Adrenal gland (tissue), 19 donors: Measurements from ENCODE around the gene ZNF416. TPM values are rescaled to one million over a fixed set of nuclear protein-coding genes. Genes with fewer than 3 reads are reported as not detected.

Source experiments
- DNase-seq, 7 donors: peaks; one replicate each; pipeline ENCODE4 v3.0.0-alpha.2; 2019 to 2020
- H3K27ac ChIP-seq, 5 donors: fragments of 200-600 bp; sonication (generic) in 4 of 5; 1 replicate in 3 of 5; 2 replicates in 2 of 5; pipeline versions ENCODE4 v1.5.1 to v1.8.0; 2016 to 2020; ENCODE audit warnings: mild to moderate bottlenecking in 1 of 5
- H3K27me3 ChIP-seq: fragments of 200-600 bp; 2 replicates; pipeline ENCODE4 v1.8.0; 2021
- H3K36me3 ChIP-seq, 2 donors: fragments of 200-600 bp; replicated peaks in 1 of 2; 1 replicate in 1 of 2; 2 replicates in 1 of 2; pipeline versions ENCODE4 v1.5.1 to v1.8.0; 2018 to 2022
- H3K4me1 ChIP-seq, 2 donors: fragments of 200-600 bp; replicated peaks in 1 of 2; 1 replicate in 1 of 2; 2 replicates in 1 of 2; pipeline versions ENCODE4 v1.5.1 to v1.8.0; 2018 to 2021
- H3K4me3 ChIP-seq, 4 donors: fragments of 200-600 bp; sonication (generic) in 3 of 4; one replicate each; pipeline ENCODE4 v1.5.1; 2016 to 2018
- H3K9me3 ChIP-seq, 3 donors: fragments of 200-600 bp; sonication (generic) in 1 of 3; replicated peaks in 1 of 3; 1 replicate in 2 of 3; 2 replicates in 1 of 3; pipeline versions ENCODE4 v1.5.1 to v1.8.0; 2016 to 2021
- CTCF ChIP-seq, 6 experiments: fragments of 450-650 bp in 4 of 6; fragments of 200-600 bp in 2 of 6; sonication (generic) in 1 of 6; IDR thresholded peaks; 1 replicate in 5 of 6; 2 replicates in 1 of 6; pipeline versions ENCODE4 v1.5.1 to v1.8.0; 2016 to 2021; ENCODE audit warnings: antibody characterized with exemption in 6 of 6, mild to moderate bottlenecking in 2 of 6, moderate library complexity in 1 of 6
- POLR2A ChIP-seq, 2 donors: fragments of 450-650 bp; IDR thresholded peaks; one replicate each; pipeline ENCODE4 v1.6.1; 2017; ENCODE audit warnings: antibody characterized with exemption in 2 of 2, mild to moderate bottlenecking in 2 of 2, moderate library complexity in 1 of 2
- WGBS, 4 donors: extraction: QIAGEN DNeasy Blood & Tissue Kit in 2 of 4; methylation state at CpG; one replicate each; pipeline versions ENCODE4 v1.1.5 to v1.1.7; 2013 to 2017; 5-methylcytosine and 5-hydroxymethylcytosine counted together
- intact Hi-C, 2 donors: fragments of 100-400 bp; cut with DNase I; formaldehyde crosslinking; loops; one replicate each; pipeline versions ENCODE4 v1.14.1 to v1.15.0; 2022 to 2023
- long read RNA-seq, 10 donors: library from polyadenylated mRNA in 3 of 10; unstranded in 2 of 10; stranded (forward) in 1 of 10; transcript quantifications; one replicate each; pipeline ENCODE4 v2.0.0 and lab custom pipeline, GENCODE V29; 2021 to 2026
- polyA plus RNA-seq, 3 donors: library from polyadenylated mRNA; stranded (reverse); fragments of 200-250 nt in 2 of 3; fragments of 350-450 nt in 1 of 3; fragmentation: Illumina TruSeq in 1 of 3; extraction: RNeasy Lipid Tissue Mini Kit (QIAGEN cat#74804) in 1 of 3; gene quantifications; one replicate each; pipeline ENCODE4 v1.2.3, GENCODE V29; 2013 to 2014
- total RNA-seq, 9 donors: library from RNA; depleted of rRNA in 4 of 9; stranded (reverse); fragments of >200 nt in 4 of 9; fragments of 120-200 nt in 1 of 9; fragmentation: NEBNext Ultra II Directional in 1 of 9; extraction: Animal tissue kit (Norgen Biotek cat#: 25700) in 1 of 9; gene quantifications; one replicate each; pipeline versions ENCODE4 v1.1.0 to v1.2.4, GENCODE V29; 2013 to 2023
- donor health status: healthy with polysubstance abuse.
- donor health status: Bipolar disorder and iron deficiency.
- donor health status: DM: yes; HTN: yes; CAD: no.
- donor health status: DM: no; HTN: no; CAD: no.
- donor health status: DM: no; HTN: no; CAD: no.
- donor health status: DM: yes; HTN: yes; CAD: no.

The ZNF416 gene
- 1 to 10 TPM; 2.1 to 7.9 (median 5.8) TPM for total RNA-seq
- 1 to 10 TPM; 1.9 to 5.3 (median 2.3) TPM for polyA plus RNA-seq
- long read RNA-seq, donor 1, partial matches to known transcripts, result 5 of 6 reads
- long read RNA-seq, donor 1, other reads (novel, unspliced or antisense), result 0 of 6 reads
- long read RNA-seq, donor 2, partial matches to known transcripts, result 0 of 1 reads
- long read RNA-seq, donor 2, other reads (novel, unspliced or antisense), result 0 of 1 reads
- long read RNA-seq, donor 3, partial matches to known transcripts, result 0 of 1 reads
- long read RNA-seq, donor 3, other reads (novel, unspliced or antisense), result 0 of 1 reads
- long read RNA-seq, donor 4, partial matches to known transcripts, result 0 of 1 reads
- long read RNA-seq, donor 4, other reads (novel, unspliced or antisense), result 0 of 1 reads
- long read RNA-seq, donor 5, transcript ZNF416-201 (4 exons, 2,561 nt), result major isoform, 7 of 8 reads
- long read RNA-seq, donor 5, partial matches to known transcripts, result 1 of 8 reads
- long read RNA-seq, donor 5, other reads (novel, unspliced or antisense), result 0 of 8 reads
- long read RNA-seq, donor 6, partial matches to known transcripts, result 0 of 4 reads
- long read RNA-seq, donor 6, other reads (novel, unspliced or antisense), result 0 of 4 reads
- long read RNA-seq, donor 7, result 0 reads
- long read RNA-seq, donor 8, partial matches to known transcripts, result 0 of 1 reads
- long read RNA-seq, donor 8, other reads (novel, unspliced or antisense), result 0 of 1 reads
- long read RNA-seq, donor 9, partial matches to known transcripts, result 0 of 1 reads
- long read RNA-seq, donor 9, other reads (novel, unspliced or antisense), result 0 of 1 reads
- long read RNA-seq, donor 10, partial matches to known transcripts, result 0 of 2 reads
- long read RNA-seq, donor 10, other reads (novel, unspliced or antisense), result 0 of 2 reads

- peak; percentile 98 to 99 (median 98) for DNase-seq
- peak within 1 kb of the TSS; percentile 33 to 99 (median 66) for H3K4me3 ChIP-seq
- WGBS, 4 donors, result 1% methylated on average over 16 to 62 of the region's 62 CpGs
- peaks cover 0 to 39% (median 0%) of the 10 kb centered on the region in 3 donors for H3K9me3 ChIP-seq
- TF ChIP-seq POLR2A (IDR thresholded peaks at IDR 0.05) (no peak), CTCF (IDR thresholded peaks at IDR 0.05) (peak in 1 of 6 experiments; percentile 30)
- H3K27me3 ChIP-seq, result no peaks in the 10 kb centered on the region
- intact Hi-C loops, result no loop called here
- H3K36me3 ChIP-seq, result peaks cover 0 to 10% of the 10 kb centered on the region in 2 donors
- H3K27ac ChIP-seq, result peak within 1 kb of the TSS in 3 of 5 donors; percentile 24 to 76 (median 62)
- peaks cover 5 to 21% of the 10 kb centered on the region in 2 donors for H3K4me1 ChIP-seq
Measured at GRCh38 chr19:57578487-57579205, at the start of gene ZNF416. Gene ZNF416 (minus strand): TSS chr19:57578911. CDS start chr19:57578704, 207 bp downstream.

GRCh38 chr19:57623091-57623490, 44.4 kb upstream of the ZNF416 start:
- peaks cover 0 to 24% of the 10 kb centered on the region in 2 donors for H3K36me3 ChIP-seq
- no peak overlapping the region for H3K4me3 ChIP-seq
- no peak for TF ChIP-seq CTCF (IDR thresholded peaks at IDR 0.05)
- TF ChIP-seq POLR2A (IDR thresholded peaks at IDR 0.05), result no peak

GRCh38 chr19:57620673-57621348, 42.1 kb upstream of the ZNF416 start:
- no peak for TF ChIP-seq POLR2A (IDR thresholded peaks at IDR 0.05)
- TF ChIP-seq CTCF (IDR thresholded peaks at IDR 0.05), result no peak
- peak overlapping the region in 1 of 4 donors; percentile 30 for H3K4me3 ChIP-seq
- no peak overlapping the region for H3K27ac ChIP-seq
- H3K36me3 ChIP-seq, result peaks cover 0 to 24% of the 10 kb centered on the region in 2 donors
- DNase-seq, result no peak
- WGBS, 4 donors, result 97 to 99% (median 98%) methylated on average over 10 of the region's 10 CpGs
- intact Hi-C loops, result no loop called here
- H3K27me3 ChIP-seq, result no peaks in the 10 kb centered on the region
- H3K9me3 ChIP-seq, result peaks cover 0 to 93% (median 10%) of the 10 kb centered on the region in 3 donors
- no peaks in the 10 kb centered on the region for H3K4me1 ChIP-seq

More at GRCh38 chr19:57623091-57623490, 44.4 kb upstream of the ZNF416 start:
- DNase-seq, result no peak
- Histone ChIP-seq H3K4me1 (no peaks in the 10 kb centered on the region), H3K27ac (no peak overlapping the region), H3K27me3 (no peaks in the 10 kb centered on the region), H3K9me3 (peaks cover 0 to 85% (median 10%) of the 10 kb centered on the region in 3 donors)
- intact Hi-C loops, result no loop called here
